AG04450 (cell line): Measurements from ENCODE around the gene RGPD3. TPM values are rescaled to one million over a fixed set of nuclear protein-coding genes. Genes with fewer than 3 reads are reported as not detected.
A peak's percentile ranks its signal among the peaks of the same experiment; 100 is the strongest.
"Not testable (repeated sequence)": the region's sequence is repeated elsewhere in the genome, so short reads cannot be mapped to it uniquely, and the experiment has no call there.

Source experiments
- CTCF ChIA-PET: fragments of 300-600, 350-600 bp; formaldehyde crosslinking; extraction: SDS; loops from one replicate; lab custom pipeline; 2022; ENCODE audit warnings: antibody characterized with exemption, inconsistent platforms; lab: Charles Lee
- POLR2A ChIA-PET: fragments of 350-600 bp; formaldehyde crosslinking; extraction: SDS; loops from one replicate; lab custom pipeline; 2021; ENCODE audit warnings: antibody characterized with exemption, inconsistent platforms; lab: Yijun Ruan, JAX
- DNase-seq: peaks from one replicate; pipeline ENCODE4 v3.0.0-alpha.2; 2011; ENCODE audit warnings: low read depth, low spot score
- H3K27ac ChIP-seq: one replicate; pipeline ENCODE4 v1.5.1; 2012; ENCODE audit warnings: low read depth, low read length, control low read depth
- H3K27me3 ChIP-seq: one replicate; pipeline ENCODE4 v1.6.0; 2012; ENCODE audit warnings: low read length; ENCODE audit not compliant: control insufficient read depth, insufficient read depth
- H3K4me3 ChIP-seq: 2 replicates; pipeline ENCODE4 v1.5.1; 2011; ENCODE audit warnings: mild to moderate bottlenecking, low read depth, low read length, control low read depth
- H3K9me3 ChIP-seq: 2 replicates; pipeline ENCODE4 v1.5.1; 2012; ENCODE audit warnings: low read length; ENCODE audit not compliant: control insufficient read depth, insufficient read depth
- polyA plus RNA-seq: library from polyadenylated mRNA; depleted of rRNA; stranded (reverse); fragments of >200 nt; gene quantifications from 2 replicates; pipeline ENCODE4 v1.2.3, GENCODE V29; 2011
- TF ChIP-seq, protein P1 (sequence below): IDR thresholded peaks from 2 replicates; pipeline ENCODE4 v1.5.1; 2011; ENCODE audit warnings: low read depth, low read length, control low read depth, inconsistent platforms

RGPD3 gene
- polyA plus RNA-seq, 1 experiment: 0.15 TPM

DNA sequence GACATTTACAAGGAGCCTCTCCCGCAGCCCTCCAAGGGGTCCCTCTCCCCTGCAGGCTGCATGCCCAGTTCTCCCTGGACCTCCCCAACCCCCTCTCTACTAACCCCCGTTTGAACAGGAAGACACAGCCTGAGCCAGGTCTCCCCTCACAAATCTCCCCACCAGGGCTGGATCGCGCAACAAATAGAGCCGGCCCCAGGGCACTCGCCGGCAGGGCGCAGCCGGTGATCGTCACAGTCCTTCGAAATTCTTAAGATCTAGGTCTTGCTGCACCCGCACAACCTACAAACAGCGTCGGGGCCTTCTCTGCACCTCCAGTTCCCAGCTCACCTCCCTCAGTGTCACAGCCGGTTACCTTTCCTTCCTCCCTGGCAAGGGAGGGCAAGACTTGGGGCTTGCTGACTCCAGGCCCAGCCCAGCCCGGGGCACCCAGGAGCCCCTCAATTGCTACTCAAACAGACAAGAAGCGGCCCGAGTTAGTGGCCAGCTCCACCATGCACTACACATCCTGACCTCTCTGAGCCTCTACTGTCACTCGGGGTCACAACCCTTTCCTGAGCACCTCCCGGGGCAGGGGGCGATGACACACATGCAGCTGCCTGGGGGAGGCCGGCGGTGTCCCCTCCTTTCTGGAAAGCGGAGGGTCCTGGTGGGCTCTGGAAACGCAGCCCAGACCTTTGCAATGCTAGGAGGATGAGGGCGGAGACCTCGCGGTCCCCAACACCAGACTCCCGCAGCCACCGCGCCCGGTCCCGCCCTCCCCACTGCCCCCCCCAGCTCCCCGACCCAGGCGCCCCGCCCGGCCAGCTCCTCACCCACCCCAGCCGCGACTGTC is 18.6 kb upstream of the RGPD3 start, which contains the start of gene CD8B2:
Gene CD8B2 (plus strand): TSS at position 814 of the 835 bp plus-strand sequence. CDS start 63 bp downstream, outside the sequence.
- H3K4me3 ChIP-seq, H3K27ac ChIP-seq, H3K9me3 ChIP-seq, CTCF ChIA-PET, POLR2A ChIA-PET, DNase-seq, H3K27me3 ChIP-seq: not testable (repeated sequence)

DNA sequence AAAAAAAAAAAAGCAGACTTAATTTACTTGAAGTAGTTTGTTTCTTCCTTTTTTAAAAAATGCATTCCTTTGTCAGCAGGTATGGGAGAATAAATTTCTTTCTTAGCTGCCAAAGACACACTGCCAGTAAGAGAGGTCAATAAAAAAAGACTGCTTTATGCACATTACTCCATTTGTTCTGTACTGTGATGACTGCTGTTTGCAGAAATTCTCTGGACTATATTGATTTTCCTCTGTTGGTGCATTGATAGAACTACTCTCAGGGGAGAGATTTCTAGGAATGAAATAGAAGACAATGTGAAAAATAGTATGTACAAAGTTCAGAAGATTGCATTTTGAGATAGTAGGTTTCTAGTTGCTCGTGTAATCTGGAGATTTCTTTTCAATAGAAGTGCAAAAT is 11.3 kb upstream of the RGPD3 start:
- H3K9me3 ChIP-seq, DNase-seq, H3K27ac ChIP-seq, CTCF ChIA-PET, POLR2A ChIA-PET, H3K4me3 ChIP-seq, H3K27me3 ChIP-seq: not testable (repeated sequence)

DNA sequence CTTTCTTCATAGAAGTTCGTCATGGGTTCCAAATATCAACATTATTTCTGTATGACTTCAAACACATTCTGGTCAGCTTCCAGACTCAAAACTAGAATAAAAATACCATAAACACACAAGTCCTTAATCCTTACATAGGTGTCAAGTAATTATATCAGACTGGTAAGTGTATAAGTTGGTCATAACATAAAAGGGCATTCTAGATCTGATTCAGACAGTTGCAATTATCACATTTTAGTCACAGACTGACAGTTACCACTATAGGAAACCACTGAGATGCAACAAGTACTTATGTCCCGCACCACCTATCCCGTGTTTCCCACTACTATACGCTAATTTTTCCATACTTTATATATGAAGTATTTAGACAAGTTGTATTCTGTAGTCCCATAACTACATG is 9.4 kb upstream of the RGPD3 start:
- H3K9me3 ChIP-seq, H3K27ac ChIP-seq, H3K27me3 ChIP-seq, POLR2A ChIA-PET, H3K4me3 ChIP-seq, DNase-seq, CTCF ChIA-PET: not testable (repeated sequence)

DNA sequence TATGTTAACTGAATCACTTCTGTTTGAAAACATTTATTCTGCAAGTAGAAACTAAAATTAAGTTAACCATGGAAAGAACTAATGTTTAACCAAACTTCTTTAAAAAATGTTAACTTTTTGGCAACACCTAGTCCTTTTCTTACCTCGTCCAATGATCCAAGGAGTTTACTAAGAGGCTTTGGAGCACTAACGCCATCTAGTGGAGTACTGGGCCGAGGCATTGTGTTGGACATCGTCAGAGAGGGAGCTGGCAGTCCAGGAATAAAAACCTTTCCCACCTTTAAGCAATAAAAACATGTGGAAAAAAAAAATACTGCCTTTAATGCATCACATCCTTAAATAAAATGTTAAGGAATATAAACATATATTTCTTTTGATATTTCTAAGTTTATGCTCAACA is 2.4 kb upstream of the RGPD3 start:
- H3K4me3 ChIP-seq, H3K9me3 ChIP-seq, POLR2A ChIA-PET, H3K27ac ChIP-seq, DNase-seq, H3K27me3 ChIP-seq: not testable (repeated sequence)
- TF ChIP-seq, protein P1, sequence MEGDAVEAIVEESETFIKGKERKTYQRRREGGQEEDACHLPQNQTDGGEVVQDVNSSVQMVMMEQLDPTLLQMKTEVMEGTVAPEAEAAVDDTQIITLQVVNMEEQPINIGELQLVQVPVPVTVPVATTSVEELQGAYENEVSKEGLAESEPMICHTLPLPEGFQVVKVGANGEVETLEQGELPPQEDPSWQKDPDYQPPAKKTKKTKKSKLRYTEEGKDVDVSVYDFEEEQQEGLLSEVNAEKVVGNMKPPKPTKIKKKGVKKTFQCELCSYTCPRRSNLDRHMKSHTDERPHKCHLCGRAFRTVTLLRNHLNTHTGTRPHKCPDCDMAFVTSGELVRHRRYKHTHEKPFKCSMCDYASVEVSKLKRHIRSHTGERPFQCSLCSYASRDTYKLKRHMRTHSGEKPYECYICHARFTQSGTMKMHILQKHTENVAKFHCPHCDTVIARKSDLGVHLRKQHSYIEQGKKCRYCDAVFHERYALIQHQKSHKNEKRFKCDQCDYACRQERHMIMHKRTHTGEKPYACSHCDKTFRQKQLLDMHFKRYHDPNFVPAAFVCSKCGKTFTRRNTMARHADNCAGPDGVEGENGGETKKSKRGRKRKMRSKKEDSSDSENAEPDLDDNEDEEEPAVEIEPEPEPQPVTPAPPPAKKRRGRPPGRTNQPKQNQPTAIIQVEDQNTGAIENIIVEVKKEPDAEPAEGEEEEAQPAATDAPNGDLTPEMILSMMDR: peak; percentile 23
- CTCF ChIA-PET: interaction anchor here (0.7 kb wide), 1 partner anchor 495 kb away, joined by 3 read pairs; no protein-coding TSS in a partner anchor

DNA sequence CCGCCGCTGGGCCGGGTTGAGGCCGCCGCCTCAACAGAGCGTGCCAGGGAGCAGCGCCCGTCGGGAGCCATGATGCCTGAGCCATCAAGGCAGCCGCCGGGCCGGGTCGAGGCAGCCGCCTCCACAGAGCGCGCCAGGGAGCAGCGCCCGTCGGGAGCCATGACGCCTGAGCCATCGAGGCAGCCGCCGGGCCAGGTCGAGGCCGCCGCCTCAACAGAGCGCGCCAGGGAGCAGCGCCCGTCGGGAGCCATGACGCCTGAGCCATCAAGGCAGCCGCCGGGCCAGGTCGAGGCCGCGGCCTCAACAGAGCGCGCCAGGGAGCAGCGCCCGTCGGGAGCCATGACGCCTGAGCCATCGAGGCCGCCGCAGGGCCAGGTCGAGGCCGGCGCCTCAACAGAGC is 697 bp downstream of the RGPD3 start:
- POLR2A ChIA-PET, DNase-seq, H3K9me3 ChIP-seq, H3K4me3 ChIP-seq, CTCF ChIA-PET, H3K27me3 ChIP-seq, H3K27ac ChIP-seq: not testable (repeated sequence)

DNA sequence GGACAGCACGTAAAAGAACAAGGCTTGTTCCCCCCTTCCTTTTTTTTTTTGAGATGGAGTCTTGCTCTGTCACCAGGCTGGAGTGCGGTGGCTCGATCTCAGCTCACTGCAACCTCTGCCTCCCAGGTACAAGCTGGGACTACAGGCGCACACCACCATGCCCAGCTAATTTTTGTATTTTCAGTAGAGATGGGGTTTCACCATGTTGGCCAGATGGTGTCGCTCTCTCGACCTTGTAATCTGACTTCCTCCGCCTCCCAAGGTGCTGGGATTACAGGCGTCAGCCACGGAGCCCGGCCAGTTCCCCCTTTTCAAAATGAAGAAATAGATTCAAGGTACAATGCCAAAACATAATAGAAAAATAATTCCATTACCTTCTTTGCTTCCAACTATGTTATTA is 6.3 kb downstream of the RGPD3 start:
- H3K9me3 ChIP-seq, H3K27me3 ChIP-seq, H3K4me3 ChIP-seq, CTCF ChIA-PET, POLR2A ChIA-PET, H3K27ac ChIP-seq, DNase-seq: not testable (repeated sequence)

DNA sequence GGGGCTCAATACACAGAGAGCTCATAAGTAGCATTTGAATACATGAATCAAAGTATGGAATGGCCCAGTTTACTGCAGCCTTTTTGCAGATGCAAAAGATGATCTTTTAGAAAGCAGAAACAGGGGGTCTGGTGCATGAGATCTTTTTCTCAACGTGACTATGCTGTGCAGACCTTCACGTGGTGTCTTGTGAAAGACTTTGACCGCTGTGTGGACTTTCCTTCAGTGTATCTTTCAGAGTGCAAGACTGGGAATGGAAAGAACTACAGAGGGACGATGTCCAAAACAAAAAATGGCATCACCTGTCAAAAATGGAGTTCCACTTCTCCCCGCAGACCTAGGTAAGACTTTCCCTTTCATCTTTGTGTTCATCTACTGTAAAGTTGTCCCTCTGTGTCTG is 77.5 kb downstream of the RGPD3 start:
- H3K9me3 ChIP-seq, H3K27me3 ChIP-seq, H3K4me3 ChIP-seq, CTCF ChIA-PET, DNase-seq, H3K27ac ChIP-seq, POLR2A ChIA-PET: not testable (repeated sequence)

DNA sequence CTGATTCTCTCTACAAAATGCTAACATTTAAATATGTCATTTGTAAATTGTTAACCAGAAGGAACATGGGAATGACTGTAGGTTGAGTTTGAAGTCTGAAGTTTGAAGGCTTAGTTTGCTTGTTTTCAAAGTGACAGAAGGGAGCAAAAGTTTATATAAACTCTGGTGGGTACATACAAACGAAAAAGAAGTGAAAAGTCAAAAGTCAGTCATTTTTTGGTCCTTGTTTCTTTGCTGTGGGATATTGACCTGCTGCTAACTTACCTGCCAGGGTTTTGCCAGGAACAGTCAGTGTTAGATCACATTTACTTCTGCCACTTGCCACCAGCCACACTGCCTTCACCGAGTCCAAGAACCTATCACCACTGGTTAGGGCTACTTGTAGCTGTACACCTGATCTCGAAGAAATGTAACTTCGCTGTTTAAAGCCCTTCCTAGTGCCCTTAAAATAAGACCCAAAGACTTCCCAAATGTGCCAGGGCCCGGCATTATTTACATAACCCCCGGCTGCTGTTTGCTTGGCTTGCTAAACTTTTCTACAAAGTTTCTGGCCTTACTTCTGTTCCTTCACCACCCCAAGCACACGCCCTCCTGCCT is 79.3 kb downstream of the RGPD3 start:
- H3K9me3 ChIP-seq, DNase-seq, CTCF ChIA-PET, H3K4me3 ChIP-seq, H3K27ac ChIP-seq, H3K27me3 ChIP-seq, POLR2A ChIA-PET: not testable (repeated sequence)

DNA sequence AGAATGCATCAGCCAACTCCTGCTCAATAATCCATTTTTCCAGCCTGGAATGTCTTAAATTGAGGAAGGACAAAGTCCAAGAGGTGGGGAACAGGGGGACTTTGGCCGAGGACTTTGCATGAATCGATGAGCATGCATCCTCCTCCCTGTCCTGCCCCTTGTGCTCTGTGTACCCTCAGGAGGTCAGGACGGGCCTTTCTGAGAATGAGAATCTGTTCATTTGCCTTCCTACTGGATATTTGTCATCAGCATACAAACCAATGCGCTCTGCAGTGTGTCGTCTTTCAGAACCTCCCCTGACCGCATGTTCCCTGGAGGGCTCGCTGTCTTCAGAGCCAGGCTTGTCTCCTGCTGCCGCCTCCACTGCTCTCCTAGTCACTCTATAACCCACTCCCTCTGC is 83.7 kb downstream of the RGPD3 start:
- POLR2A ChIA-PET, H3K27me3 ChIP-seq, H3K9me3 ChIP-seq, CTCF ChIA-PET, H3K27ac ChIP-seq, DNase-seq, H3K4me3 ChIP-seq: not testable (repeated sequence)

DNA sequence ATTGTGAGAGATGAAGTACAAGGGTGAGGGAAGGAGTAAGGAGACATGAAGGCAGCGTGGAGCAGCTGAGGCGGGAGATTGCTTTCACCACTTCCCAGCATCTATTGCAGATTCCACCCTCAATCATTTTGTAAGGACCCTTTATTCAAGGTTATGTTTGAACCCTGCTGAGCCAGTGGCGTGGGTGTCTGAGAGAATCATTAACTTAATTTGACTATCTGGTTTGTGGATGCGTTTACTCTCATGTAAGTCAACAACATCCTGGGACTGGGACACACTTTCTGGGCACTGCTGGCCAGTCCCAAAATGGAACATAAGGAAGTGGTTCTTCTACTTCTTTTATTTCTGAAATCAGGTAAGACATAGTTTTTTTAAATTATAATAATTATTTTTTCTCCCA is 86.3 kb downstream of the RGPD3 start:
- DNase-seq, H3K27ac ChIP-seq, H3K4me3 ChIP-seq, H3K27me3 ChIP-seq, CTCF ChIA-PET, POLR2A ChIA-PET, H3K9me3 ChIP-seq: not testable (repeated sequence)

DNA sequence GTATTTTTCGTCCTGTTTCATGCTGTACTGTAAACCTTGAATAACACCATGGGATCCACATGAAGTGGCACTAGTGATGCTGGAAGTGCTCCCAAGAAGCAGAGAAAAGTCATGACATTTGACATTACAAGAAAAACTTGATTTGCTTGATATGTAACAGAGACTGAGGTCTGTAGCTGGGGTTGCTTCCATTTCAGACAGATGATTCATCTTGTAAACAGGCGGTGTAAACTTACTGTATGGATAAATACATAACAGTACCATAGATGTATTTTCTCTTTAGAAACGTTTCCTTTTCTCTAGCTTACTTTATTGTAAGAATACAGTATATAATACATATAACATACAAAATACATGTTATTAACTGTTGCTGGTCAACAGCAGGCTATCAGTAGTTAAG is 88.6 kb downstream of the RGPD3 start:
- CTCF ChIA-PET, H3K27me3 ChIP-seq, H3K27ac ChIP-seq, H3K4me3 ChIP-seq, H3K9me3 ChIP-seq, POLR2A ChIA-PET, DNase-seq: not testable (repeated sequence)
